Measurements from ENCODE around the gene PPP1R12C.

- no peak for TF ChIP-seq POLR2A (IDR thresholded peaks at IDR 0.05)
- TF ChIP-seq, protein P1, sequence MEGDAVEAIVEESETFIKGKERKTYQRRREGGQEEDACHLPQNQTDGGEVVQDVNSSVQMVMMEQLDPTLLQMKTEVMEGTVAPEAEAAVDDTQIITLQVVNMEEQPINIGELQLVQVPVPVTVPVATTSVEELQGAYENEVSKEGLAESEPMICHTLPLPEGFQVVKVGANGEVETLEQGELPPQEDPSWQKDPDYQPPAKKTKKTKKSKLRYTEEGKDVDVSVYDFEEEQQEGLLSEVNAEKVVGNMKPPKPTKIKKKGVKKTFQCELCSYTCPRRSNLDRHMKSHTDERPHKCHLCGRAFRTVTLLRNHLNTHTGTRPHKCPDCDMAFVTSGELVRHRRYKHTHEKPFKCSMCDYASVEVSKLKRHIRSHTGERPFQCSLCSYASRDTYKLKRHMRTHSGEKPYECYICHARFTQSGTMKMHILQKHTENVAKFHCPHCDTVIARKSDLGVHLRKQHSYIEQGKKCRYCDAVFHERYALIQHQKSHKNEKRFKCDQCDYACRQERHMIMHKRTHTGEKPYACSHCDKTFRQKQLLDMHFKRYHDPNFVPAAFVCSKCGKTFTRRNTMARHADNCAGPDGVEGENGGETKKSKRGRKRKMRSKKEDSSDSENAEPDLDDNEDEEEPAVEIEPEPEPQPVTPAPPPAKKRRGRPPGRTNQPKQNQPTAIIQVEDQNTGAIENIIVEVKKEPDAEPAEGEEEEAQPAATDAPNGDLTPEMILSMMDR (IDR thresholded peaks at IDR 0.05), result no peak
Observed at GRCh38 chr19:55078996-55079395, 38.4 kb downstream of the PPP1R12C start.

Measured in testis (tissue), 2 donors.